Aorta (tissue), 5 donors: Measurements from ENCODE around the gene HOXB7. TPM values are rescaled to one million over a fixed set of nuclear protein-coding genes. Genes with fewer than 3 reads are reported as not detected.
A peak's percentile ranks its signal among the peaks of the same experiment; 100 is the strongest.

ENCODE experiments used
- ATAC-seq: fragments of 200-7000 bp; cut with Tn5 transposase; one replicate; pipeline ENCODE4 v1.9.1; 2022; ENCODE audit warnings: moderate library complexity; ENCODE audit not compliant: low FRiP score
- DNase-seq, 2 donors: peaks; one replicate each; pipeline ENCODE4 v3.0.0-alpha.2; 2020
- H3K27ac ChIP-seq, 2 donors: one replicate each; pipeline ENCODE4 v1.5.1; 2013; ENCODE audit warnings: low read length in 2 of 2, mild to moderate bottlenecking in 2 of 2, moderate library complexity in 2 of 2, control low read depth in 1 of 2, inconsistent platforms in 1 of 2, low read depth in 1 of 2
- H3K27me3 ChIP-seq, 2 donors: one replicate each; pipeline ENCODE4 v1.6.1; 2013; ENCODE audit warnings: control low read depth in 1 of 2, low read length in 1 of 2, mild to moderate bottlenecking in 1 of 2, moderate library complexity in 1 of 2; ENCODE audit not compliant: insufficient read depth in 2 of 2, control insufficient read depth in 1 of 2
- H3K36me3 ChIP-seq, 2 donors: one replicate each; pipeline ENCODE4 v1.6.1; 2013; ENCODE audit warnings: control low read depth in 1 of 2, low read length in 1 of 2, mild to moderate bottlenecking in 1 of 2; ENCODE audit not compliant: insufficient read depth in 2 of 2, control insufficient read depth in 1 of 2
- H3K4me1 ChIP-seq, 2 donors: one replicate each; pipeline ENCODE4 v1.6.1; 2013; ENCODE audit warnings: low read length in 2 of 2, control low read depth in 1 of 2, mild to moderate bottlenecking in 1 of 2, moderate library complexity in 1 of 2; ENCODE audit not compliant: insufficient read depth in 2 of 2, control insufficient read depth in 1 of 2
- H3K4me3 ChIP-seq, 2 donors: one replicate each; pipeline ENCODE4 v1.5.1; 2013; ENCODE audit warnings: low read length in 2 of 2, control low read depth in 1 of 2, mild to moderate bottlenecking in 1 of 2
- H3K9me3 ChIP-seq: one replicate; pipeline ENCODE4 v1.6.1; 2013; ENCODE audit warnings: mild to moderate bottlenecking, low read length; ENCODE audit not compliant: control insufficient read depth
- WGBS, 2 donors: extraction: QIAGEN DNeasy Blood & Tissue Kit; methylation state at CpG; one replicate each; pipeline ENCODE4 v1.1.7; 2013; 5-methylcytosine and 5-hydroxymethylcytosine counted together
- intact Hi-C, 2 donors: fragments of 100-400 bp; cut with DNase I; formaldehyde crosslinking; loops; one replicate each; pipeline versions ENCODE4 v1.14.2 to v1.15.0; 2022
- polyA plus RNA-seq, 2 donors: library from polyadenylated mRNA; stranded (reverse); fragments of 200-250 nt; gene quantifications; one replicate each; pipeline ENCODE4 v1.2.3, GENCODE V29; 2013
- total RNA-seq, 2 donors: library from RNA; stranded (reverse); fragmentation: NEBNext Ultra II Directional; extraction: Animal tissue kit (Norgen Biotek cat#: 25700); gene quantifications; one replicate each; pipeline ENCODE4 v1.2.1, GENCODE V29; 2021
- donor health status: healthy with polysubstance abuse.
- donor health status: Bipolar disorder and iron deficiency.
- donor health status: DM: no; HTN: no; CAD: no.
- donor health status: DM: no; HTN: no; CAD: no.
- donor health status: DM: yes; HTN: yes; CAD: no.

Gene HOXB7
- total and polyA plus RNA-seq, 4 donors = 9.1 to 22.4 (median 16.1) TPM

DNA sequence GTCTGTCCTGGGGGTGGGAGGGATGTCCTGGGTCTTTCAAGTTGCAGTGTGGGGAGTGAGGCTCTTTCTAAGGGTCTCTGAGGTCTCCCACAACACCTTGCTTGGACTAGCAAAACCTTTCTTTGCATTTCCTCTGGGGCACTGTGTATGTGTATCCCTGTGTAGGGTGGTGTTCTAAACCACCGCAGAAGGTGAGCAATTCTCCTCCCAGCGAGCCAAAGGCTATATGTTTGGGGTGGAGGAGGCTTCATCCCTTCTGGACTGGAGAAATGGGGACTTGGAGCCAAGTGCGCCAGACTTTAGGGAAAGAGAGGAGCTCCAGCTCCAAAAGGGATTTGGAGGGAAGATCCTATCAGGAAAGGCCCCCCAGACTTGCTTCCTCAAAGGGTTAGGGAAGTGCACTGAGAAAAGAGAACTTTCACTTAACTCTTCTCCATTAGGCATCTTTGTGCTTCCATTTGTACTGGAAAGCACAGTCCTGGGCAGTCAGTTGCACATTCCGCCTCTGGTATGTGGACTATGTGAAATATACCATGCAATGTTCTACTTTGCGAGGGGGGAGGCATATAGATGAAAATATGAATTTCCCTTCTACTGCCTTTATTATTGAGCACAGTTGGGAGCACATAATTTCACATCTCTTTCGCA lies 34.2 kb upstream of the HOXB7 start:
- Histone ChIP-seq H3K27ac (no peak overlapping the region), H3K4me3 (no peak overlapping the region), H3K9me3 (no peaks in the 10 kb centered on the region), H3K27me3 (no peaks in the 10 kb centered on the region), H3K36me3 (no peaks in the 10 kb centered on the region), H3K4me1 (no peaks in the 10 kb centered on the region)
- DNase-seq = no peak
- ATAC-seq = no peak
- WGBS, 2 donors = 55 to 60% methylated on average over 6 of the region's 6 CpGs
- intact Hi-C loops = no loop called here

DNA sequence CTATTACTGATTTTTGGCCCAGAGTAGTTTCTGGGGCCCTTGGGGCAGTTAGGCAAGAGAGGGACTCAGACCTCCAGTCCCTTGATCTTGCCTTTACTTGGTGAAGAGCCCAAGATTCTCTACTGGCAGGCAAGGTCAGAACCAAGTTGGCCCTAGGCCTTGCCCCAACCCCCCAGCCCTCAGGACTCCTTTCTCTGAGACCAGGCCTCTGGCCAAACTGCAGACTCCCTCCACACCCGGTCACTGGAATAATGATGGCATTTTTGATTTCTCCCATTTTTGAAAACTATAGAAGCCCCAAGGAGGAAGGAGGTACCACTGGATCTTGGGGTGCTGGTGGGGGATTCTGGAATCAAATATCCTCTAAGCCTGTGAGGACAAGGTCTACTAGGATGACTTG lies 33.3 kb upstream of the HOXB7 start:
- no peaks in the 10 kb centered on the region for H3K9me3 ChIP-seq
- H3K4me1 ChIP-seq = no peaks in the 10 kb centered on the region
- ATAC-seq (no peak), DNase-seq (no peak)
- no peak overlapping the region for H3K27ac ChIP-seq
- H3K27me3 ChIP-seq = no peaks in the 10 kb centered on the region
- intact Hi-C loops = no loop called here
- H3K36me3 ChIP-seq = no peaks in the 10 kb centered on the region
- WGBS, 2 donors = 88 to 96% methylated on average over 1 of the region's 1 CpG
- no peak overlapping the region for H3K4me3 ChIP-seq

DNA sequence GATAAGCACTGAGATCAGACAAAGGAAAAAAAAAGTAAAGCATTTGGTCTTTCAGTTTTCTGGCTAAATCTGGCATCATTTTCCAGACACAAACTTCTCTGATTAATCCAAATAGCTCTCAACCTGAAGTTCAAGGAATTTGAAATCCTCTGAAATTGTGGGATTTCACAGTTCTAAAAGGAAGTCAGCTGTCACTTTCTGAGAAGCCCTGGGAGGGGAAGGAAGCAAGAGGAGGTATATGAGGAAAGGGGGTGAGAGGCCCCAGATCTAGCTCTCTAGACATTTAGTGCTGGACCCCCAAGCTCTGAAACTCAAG lies 32.8 kb upstream of the HOXB7 start:
- Histone ChIP-seq H3K9me3 (no peaks in the 10 kb centered on the region), H3K4me3 (no peak overlapping the region), H3K4me1 (no peaks in the 10 kb centered on the region), H3K27me3 (no peaks in the 10 kb centered on the region), H3K36me3 (no peaks in the 10 kb centered on the region), H3K27ac (no peak overlapping the region)
- ATAC-seq = no peak
- intact Hi-C loops = no loop called here
- no peak for DNase-seq

DNA sequence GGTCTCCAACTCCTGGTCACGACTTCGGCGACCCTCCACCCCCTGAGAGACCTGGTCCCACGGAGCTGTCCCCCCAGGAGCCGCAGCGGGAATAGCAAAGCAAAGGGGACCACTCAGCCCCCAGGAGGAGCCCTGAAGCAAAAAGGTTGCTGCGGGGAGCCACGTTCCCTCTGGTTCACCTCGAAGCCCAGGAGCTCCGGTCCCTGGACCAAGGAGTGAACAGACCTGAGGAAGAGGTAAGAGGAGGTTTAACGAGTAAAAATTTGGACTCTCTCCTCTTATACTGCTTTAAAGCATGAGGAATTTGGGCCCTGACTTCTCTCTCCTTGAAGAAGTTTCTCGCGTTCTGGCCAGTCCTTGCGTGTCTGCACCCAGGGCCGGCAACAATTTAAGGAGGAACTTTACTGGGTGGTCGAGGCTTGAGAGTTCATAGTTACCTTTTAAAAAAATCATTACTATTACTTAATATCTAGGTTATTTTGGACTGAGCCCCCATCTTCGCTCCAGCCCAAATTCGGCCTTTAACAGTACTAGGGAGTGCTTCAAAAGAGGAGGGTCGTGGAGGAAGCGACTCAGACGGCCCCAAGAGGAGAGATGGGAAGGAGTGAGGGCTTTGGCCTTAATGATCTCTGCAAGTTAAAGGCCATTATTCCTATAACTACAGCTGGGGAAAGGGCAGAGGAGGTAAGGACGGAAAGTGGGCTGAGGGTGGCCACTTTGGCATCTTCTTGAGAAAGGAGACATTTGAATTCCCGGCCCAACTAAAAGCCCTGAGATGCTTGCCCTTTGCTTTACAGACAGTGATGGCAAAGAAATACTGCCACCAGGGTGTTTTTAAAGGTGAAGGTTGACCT lies 32.3 kb upstream of the HOXB7 start:
- no peaks in the 10 kb centered on the region for H3K4me1 ChIP-seq
- no peaks in the 10 kb centered on the region for H3K27me3 ChIP-seq
- no peaks in the 10 kb centered on the region for H3K36me3 ChIP-seq
- DNase-seq = no peak
- H3K9me3 ChIP-seq = no peaks in the 10 kb centered on the region
- no peak overlapping the region for H3K4me3 ChIP-seq
- intact Hi-C loops = no loop called here
- H3K27ac ChIP-seq = no peak overlapping the region
- no peak for ATAC-seq
- WGBS, 2 donors = 55 to 60% methylated on average over 23 of the region's 23 CpGs

DNA sequence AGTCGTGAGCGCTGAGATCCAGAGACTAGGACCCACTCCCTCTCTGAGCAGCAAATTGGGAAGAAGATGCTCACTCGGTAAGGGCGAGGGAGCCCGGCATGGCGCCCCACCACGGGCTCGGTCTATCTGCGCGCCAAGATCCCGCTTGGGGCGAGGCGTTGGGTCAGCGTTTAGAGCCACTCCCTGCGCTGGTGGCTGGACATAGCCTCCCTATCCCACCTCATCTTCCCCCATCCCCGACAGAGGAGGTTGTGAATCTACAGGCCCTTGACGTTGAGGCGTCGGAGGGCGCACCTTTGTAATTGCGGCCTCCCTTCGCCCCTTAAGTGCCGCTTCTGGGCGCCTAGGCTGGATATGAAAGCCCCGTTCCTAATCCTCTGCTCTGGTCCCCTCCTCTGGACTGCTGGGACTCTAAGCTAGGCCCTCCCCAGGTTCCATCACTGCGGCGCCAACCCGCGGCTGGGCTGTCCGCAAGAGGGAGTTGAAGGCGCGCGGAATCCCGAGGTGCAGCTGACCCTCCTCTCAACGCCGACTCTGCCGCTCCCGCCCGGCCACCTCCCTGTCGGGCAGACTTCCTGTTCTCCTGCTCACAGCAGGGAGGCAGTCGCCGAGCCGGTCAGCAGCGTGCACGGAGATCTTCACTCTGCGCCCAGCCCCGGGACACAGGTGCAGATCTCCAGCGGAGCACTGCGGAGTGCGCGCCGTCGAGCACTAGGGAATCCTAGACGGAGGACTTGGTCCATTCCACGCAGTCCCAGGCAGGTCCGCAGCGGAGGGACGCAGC lies 31.4 kb upstream of the HOXB7 start:
- H3K27me3 ChIP-seq = no peaks in the 10 kb centered on the region
- no peaks in the 10 kb centered on the region for H3K4me1 ChIP-seq
- no peak overlapping the region for H3K27ac ChIP-seq
- H3K4me3 ChIP-seq = no peak overlapping the region
- no peak for ATAC-seq
- 22 to 26% methylated on average over 58 of the region's 58 CpGs for WGBS, 2 donors
- intact Hi-C loops = no loop called here
- peak in 1 of 2 donors; percentile 79 for DNase-seq
- H3K9me3 ChIP-seq = no peaks in the 10 kb centered on the region
- no peaks in the 10 kb centered on the region for H3K36me3 ChIP-seq

DNA sequence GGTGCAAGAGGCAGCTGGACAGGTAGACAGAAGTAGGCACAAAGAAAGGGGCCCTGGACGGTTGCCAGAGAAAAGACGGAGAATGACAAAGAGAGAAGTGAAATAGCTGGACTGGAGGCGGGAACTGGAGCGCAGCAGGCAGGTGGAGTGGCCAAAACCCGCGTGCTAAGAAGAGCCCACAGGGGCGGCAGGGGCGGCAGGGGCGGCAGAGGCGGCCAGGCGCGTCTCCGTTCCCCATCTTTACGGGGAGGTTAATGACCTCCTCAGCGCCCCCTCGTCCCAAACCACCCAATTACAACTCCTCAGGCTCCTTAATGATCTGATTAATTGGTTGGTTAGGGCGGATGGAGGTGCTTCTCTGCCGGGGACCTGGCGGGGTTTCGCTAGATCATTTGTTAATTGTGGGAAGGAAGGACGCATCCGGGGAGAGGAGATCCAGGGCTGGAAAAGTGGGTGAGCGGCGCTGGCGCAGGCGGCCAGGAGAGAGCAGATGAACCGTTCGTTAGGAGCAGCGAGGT lies 30.8 kb upstream of the HOXB7 start:
- WGBS, 2 donors = 27 to 37% methylated on average over 29 of the region's 29 CpGs
- ATAC-seq (no peak), DNase-seq (no peak)
- Histone ChIP-seq H3K9me3 (no peaks in the 10 kb centered on the region), H3K36me3 (no peaks in the 10 kb centered on the region), H3K27ac (no peak overlapping the region), H3K27me3 (no peaks in the 10 kb centered on the region), H3K4me1 (no peaks in the 10 kb centered on the region), H3K4me3 (no peak overlapping the region)
- intact Hi-C loops = no loop called here

DNA sequence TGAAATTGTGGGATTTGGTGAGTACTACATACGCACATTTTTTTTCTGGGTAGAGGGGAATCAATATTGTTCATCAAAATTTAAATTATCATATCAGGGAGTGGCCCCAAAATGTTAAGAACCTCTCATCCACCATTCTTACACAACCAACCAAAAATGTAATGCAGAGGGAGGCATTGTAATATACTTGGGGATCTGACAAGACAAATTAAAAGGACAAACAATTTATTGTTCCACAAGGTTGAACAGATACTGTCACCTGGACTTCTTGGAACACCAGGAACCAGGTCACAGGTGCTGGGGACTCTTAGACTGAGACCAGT lies 30.0 kb upstream of the HOXB7 start:
- Histone ChIP-seq H3K27me3 (no peaks in the 10 kb centered on the region), H3K9me3 (no peaks in the 10 kb centered on the region), H3K27ac (no peak overlapping the region), H3K4me3 (no peak overlapping the region), H3K4me1 (no peaks in the 10 kb centered on the region), H3K36me3 (no peaks in the 10 kb centered on the region)
- DNase-seq = no peak
- 66 to 82% methylated on average over 1 of the region's 1 CpG for WGBS, 2 donors
- intact Hi-C loops = no loop called here
- ATAC-seq = no peak

DNA sequence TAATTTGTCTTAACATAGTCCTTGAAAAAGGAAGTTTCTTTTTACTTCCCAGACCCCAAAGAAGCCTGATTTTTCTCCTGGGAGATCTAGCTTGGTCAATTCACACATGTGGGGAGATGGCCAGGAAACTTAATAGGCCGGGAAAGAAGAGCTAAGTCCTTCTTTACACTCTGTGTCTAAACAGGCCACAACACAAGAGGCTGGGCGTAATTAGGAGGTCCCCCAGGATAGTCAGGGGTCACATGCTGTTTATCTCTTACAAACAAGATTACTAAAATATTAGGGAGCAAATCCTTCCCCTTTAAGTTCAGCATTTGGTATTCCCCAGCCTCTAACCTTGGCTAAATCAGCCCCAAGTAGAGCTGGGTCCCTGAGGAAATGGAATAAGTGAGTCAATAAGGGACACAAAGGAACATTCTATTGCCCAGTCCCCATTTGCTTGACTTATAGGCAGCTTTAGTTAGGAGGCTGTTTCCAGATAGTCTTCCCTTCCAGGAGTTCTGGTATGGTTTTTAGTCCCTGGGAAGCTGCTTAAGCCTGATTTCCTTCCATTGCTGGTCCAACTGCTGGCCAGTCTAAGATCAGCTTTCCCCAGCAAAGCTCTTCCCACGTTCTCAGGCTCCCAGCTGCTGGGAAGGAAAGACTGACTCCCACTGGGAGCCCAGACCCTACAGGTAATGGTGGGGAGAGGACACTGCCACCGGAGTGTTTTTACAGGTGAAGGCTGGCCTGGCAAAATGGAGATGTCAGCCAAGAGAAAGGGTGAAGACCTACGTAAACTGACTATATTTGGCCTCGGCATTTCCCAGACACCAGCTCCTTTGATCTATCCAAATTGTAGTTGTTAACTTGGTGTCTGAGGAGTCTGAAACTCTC lies 29.4 kb upstream of the HOXB7 start:
- WGBS, 2 donors = 78 to 80% methylated on average over 6 of the region's 6 CpGs
- no peak for ATAC-seq
- H3K9me3 ChIP-seq = no peaks in the 10 kb centered on the region

More for the DNA sequence above, 29.4 kb upstream of the HOXB7 start:
- DNase-seq = no peak
- H3K4me3 ChIP-seq = no peak overlapping the region
- no peaks in the 10 kb centered on the region for H3K27me3 ChIP-seq
- intact Hi-C loops = no loop called here
- H3K27ac ChIP-seq = no peak overlapping the region
- H3K4me1 ChIP-seq = no peaks in the 10 kb centered on the region
- no peaks in the 10 kb centered on the region for H3K36me3 ChIP-seq
